ENCODE measurements around the gene ATG16L2. TPM values are rescaled to one million over a fixed set of nuclear protein-coding genes. Genes with fewer than 3 reads are reported as not detected.
"Not testable (repeated sequence)": the region's sequence is repeated elsewhere in the genome, so short reads cannot be mapped to it uniquely, and the experiment has no call there.

ATG16L2 gene
- polyA plus RNA-seq, 12 donors, result 11.5 to 51.0 (median 15.1) TPM; not detected in 1

GRCh38 chr11:72840780-72841179, 26.6 kb downstream of the ATG16L2 start:
- DNase-seq, result no peak

- DNase-seq, result no peak
Measured at GRCh38 chr11:72841397-72841796, 27.2 kb downstream of the ATG16L2 start.

GRCh38 chr11:72842126-72842525, 27.9 kb downstream of the ATG16L2 start:
- DNase-seq, result no peak

- no peak for DNase-seq
Measured at GRCh38 chr11:72842653-72843330, 28.6 kb downstream of the ATG16L2 start.

GRCh38 chr11:72844356-72844755, 30.1 kb downstream of the ATG16L2 start:
- DNase-seq, result no peak

- DNase-seq, result no peak
Measured at GRCh38 chr11:72848846-72849466, 34.7 kb downstream of the ATG16L2 start.

GRCh38 chr11:72850832-72851231, 36.6 kb downstream of the ATG16L2 start:
- DNase-seq, result no peak

GRCh38 chr11:72851726-72852125, 37.5 kb downstream of the ATG16L2 start:
- DNase-seq, result no peak

- no peak for DNase-seq
Measured at GRCh38 chr11:72856065-72856464, 41.9 kb downstream of the ATG16L2 start.

GRCh38 chr11:72856551-72857345, 42.5 kb downstream of the ATG16L2 start:
- DNase-seq, result no peak

GRCh38 chr11:72858267-72858666, 44.1 kb downstream of the ATG16L2 start:
- not testable (repeated sequence) for DNase-seq

- no peak for DNase-seq
Measured at GRCh38 chr11:72859126-72859525, 44.9 kb downstream of the ATG16L2 start.

GRCh38 chr11:72860010-72860409, 45.8 kb downstream of the ATG16L2 start:
- no peak for DNase-seq

- no peak for DNase-seq
Measured at GRCh38 chr11:72860592-72860991, 46.4 kb downstream of the ATG16L2 start.

- no peak for DNase-seq
Measured at GRCh38 chr11:72863091-72863490, 48.9 kb downstream of the ATG16L2 start.

- DNase-seq, result no peak
Measured at GRCh38 chr11:72863916-72864315, 49.7 kb downstream of the ATG16L2 start.

- DNase-seq, result peak; percentile 87
Measured at GRCh38 chr11:72864702-72865655, 50.8 kb downstream of the ATG16L2 start.

GRCh38 chr11:72867970-72868369, 53.8 kb downstream of the ATG16L2 start:
- DNase-seq, result no peak

GRCh38 chr11:72869831-72870230, 55.6 kb downstream of the ATG16L2 start:
- no peak for DNase-seq

GRCh38 chr11:72871119-72871518, 56.9 kb downstream of the ATG16L2 start:
- DNase-seq, result no peak

- no peak for DNase-seq
Measured at GRCh38 chr11:72872012-72872411, 57.8 kb downstream of the ATG16L2 start.

GRCh38 chr11:72875736-72876135, 61.5 kb downstream of the ATG16L2 start:
- DNase-seq, result no peak

Measured in muscle of arm (tissue), 12 donors.